HG03175 (cell line): ENCODE results near the gene MTIF2.
"Not testable (repeated sequence)": the region's sequence is repeated elsewhere in the genome, so short reads cannot be mapped to it uniquely, and the experiment has no call there.

ENCODE experiments used
- ATAC-seq: cut with Tn5 transposase; IDR thresholded peaks from one replicate; pipeline ENCODE4 v1.9.1; 2021; ENCODE audit warnings: mild to moderate bottlenecking, moderate library complexity; ENCODE audit not compliant: unreplicated experiment

The MTIF2 gene

GRCh38 chr2:55245411-55245810 lies 23.6 kb downstream of the MTIF2 start:
- no peak for ATAC-seq

DNA sequence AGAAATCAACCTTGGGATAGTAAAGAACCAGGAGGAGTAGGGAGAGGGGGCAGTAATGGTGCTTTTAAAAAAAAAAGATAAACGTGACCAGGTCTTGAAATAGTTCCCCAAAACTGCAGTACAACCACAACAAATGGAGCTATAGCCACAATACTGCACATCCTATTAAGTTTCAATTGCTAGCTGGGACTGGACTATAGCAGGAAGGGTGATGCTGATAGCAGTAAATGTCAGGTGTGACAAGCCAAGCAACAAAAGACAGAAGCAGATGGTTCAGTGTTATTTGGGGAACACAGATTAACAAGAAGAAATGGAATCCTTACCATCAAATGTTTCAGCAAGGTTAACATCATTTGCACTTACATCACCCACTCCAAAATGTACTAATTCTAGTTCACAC lies 26.4 kb downstream of the MTIF2 start:
- ATAC-seq = no peak

DNA sequence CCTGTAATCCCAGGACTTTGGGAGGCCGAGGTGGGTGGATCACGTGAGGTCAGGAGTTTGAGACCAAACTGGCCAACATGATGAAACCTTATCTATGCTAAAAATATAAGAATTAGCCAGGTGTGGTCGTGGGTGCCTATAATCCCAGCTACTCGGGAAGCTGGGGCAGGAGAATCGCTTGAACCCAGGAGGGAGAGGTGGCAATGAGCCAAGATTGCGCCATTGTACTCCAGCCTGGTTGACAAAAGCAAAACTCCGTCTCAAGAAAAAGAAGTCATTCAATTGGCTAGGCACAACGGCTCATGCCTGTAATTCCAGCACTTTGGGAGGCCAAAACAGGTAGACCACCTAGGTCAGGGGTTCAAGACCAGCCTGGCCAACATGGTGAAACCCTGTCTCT lies 27.4 kb downstream of the MTIF2 start:
- ATAC-seq = not testable (repeated sequence)

- no peak for ATAC-seq
These were observed 29.3 kb downstream of the MTIF2 start for GRCh38 chr2:55239656-55240222.

GRCh38 chr2:55236992-55237543 lies 32.0 kb downstream of the MTIF2 start:
- no peak for ATAC-seq

- ATAC-seq = no peak
These were observed 33.1 kb downstream of the MTIF2 start for GRCh38 chr2:55235724-55236538.

DNA sequence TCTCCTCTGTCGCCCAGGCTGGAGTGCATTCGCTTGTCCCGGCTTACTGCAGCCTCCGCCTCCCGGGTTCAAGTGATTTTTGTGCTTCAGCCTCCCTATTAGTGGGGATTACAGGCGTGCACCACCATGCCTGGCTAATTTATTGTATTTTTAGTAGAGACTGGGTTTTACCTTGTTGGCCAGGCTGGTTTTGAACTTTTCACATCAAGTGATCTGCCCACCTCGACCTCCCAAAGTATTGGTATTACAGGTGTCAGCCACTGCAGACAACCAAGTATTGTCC lies 35.4 kb downstream of the MTIF2 start:
- ATAC-seq = no peak

- peak; percentile 46 for ATAC-seq
These were observed 36.0 kb downstream of the MTIF2 start for GRCh38 chr2:55232863-55233657.

- ATAC-seq = peak; percentile 81
These were observed 36.8 kb downstream of the MTIF2 start, which contains the start of the genes CLHC1 and RPS27A for GRCh38 chr2:55232084-55232862. Gene CLHC1 (minus strand): TSS chr2:55232293. CDS start chr2:55222411, 9,882 bp downstream. Gene RPS27A (plus strand): TSS chr2:55232688. CDS start chr2:55232825, 137 bp downstream.

DNA sequence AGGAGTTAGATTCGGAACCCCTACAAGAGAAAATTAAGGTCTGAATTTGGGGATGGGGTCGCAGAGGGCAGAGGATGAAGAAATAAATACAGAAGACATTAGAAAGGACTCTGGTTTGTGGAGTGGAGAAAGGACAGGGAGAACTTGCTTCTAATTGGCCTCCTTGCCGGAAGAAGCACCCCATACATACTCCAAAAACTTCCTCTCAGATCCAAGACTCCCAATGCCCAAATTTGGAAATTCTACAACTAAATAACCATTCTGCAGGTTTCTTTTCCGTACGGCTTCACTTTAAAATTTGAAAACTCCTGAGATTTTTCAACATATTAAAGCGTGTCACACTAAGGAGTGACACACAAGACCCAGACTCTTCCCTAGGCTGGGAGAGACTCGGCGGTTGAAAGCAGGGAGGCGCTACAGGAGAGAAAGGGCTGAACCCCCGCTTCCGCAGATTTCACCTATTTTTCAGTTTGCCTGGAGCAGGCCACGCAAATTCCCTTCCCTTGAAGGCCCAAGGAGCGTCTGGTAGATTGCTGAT lies 37.4 kb downstream of the MTIF2 start:
- no peak for ATAC-seq

DNA sequence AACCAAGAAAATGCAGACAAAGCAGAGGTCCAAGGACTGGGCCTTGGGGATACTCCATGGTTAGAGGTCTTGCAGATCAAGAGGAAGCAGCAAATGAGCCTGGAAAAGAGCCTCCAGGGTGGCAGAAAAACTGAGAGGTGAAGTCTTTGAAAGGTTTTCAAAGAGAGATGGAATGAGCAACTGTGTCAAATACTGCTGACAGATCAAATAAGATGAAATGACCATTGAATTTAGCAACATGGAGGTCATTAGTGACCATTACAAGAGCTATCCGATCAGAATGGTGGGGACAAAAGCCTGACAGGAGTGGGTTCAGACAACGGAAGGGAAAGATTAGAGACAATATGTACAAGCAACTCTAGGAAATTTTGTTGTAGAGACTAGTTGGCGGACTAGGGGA lies 38.5 kb downstream of the MTIF2 start:
- ATAC-seq = no peak

DNA sequence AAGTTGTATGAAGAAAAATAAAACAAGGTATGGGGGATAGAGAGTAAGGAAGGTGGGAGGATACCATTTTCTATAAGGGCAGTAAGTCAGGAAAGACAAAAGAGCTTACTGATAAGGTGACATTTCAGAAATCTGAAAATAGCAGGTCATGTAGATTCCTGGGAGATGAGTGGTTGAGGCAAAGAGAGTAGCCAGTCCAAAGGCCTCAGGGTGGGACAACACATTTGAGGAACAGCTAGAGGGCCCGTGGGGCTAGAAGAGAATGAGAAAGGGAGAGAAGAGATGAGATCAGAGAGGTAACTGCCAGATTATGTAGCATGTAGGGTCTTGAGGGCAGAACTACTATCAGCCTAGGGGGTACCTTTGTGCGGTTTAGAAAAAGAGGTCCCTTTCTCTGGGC lies 39.8 kb downstream of the MTIF2 start:
- ATAC-seq = no peak

DNA sequence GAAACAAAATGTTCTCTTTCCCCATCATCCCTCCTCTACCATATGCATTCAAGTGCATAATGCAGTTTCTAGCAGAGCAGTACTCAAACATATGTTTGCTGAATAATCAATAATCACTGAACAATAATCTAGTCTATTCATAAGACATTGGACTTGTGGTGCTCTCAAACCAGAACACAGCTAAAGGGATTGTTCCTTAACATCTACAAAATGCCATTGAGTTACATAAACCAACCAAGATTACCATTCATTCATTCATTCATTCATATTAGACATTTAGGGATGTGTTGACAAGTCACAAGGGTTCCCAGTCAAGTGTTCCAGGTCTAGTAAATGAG lies 40.8 kb downstream of the MTIF2 start:
- ATAC-seq = no peak

GRCh38 chr2:55227437-55228225 lies 41.4 kb downstream of the MTIF2 start:
- not testable (repeated sequence) for ATAC-seq

- no peak for ATAC-seq
These were observed 43.5 kb downstream of the MTIF2 start for GRCh38 chr2:55225481-55226020.

DNA sequence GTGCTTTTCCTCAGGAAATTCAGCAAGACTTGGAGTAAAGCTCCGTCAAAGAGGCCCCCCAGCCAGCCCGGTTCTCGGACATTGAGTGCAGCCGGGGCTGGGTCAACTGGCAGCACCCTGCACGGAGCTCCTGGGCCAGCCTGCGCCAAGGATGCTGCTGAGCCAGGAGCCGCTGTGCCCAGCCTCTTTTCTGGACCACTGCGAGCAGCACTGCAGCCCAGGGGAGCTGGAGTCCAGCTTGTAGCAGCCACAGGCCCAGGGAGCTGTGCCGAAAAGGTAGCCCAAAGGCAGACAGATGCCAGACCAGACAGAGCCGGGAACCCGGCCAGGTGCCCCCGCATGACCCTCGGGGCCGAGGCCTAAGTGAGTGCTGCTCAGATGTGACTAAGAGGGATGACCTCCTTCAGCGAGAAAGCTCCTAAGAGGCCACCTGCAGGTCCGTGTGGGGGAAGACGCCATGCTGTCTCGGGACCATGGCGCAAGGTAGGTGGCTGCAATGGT lies 44.2 kb downstream of the MTIF2 start:
- no peak for ATAC-seq

DNA sequence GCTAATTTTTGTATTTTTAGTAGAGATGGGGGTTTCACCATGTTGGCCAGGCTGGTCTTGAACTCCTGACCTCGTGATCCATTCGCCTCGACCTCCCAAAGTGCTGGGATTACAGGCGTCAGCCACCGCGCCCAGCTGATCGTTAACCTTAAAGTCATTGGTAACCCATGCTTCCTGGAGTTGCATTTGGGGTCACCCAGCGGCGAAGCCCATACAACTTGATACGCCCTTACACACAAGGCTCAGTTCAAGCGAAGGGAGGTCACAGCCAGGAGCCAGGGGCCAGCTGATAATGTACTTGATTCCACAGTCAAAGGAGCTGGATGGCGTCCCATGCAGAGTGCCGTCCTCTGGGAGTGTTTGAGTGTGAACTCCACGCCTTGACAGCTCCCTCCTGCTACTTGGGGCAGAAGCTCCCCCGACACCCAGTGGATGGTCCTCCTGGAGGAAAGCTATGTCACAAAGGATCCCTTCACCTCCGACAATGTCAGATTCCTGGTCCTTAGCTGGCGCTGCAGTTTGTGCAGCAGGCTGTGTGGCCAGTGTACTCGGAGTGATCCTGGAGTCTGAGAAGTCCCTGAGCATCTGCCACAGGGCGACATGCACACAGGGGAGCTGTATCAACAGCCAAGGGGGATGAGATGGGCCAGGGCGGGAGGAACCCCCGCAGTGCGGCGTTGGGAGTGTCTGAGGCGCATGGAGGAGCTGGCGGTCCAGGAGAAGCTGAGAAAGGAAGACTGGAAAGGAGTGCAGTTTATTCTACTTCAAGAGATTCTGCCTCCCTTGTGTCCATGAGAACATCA lies 44.9 kb downstream of the MTIF2 start:
- no peak for ATAC-seq

- no peak for ATAC-seq
These were observed 55.2 kb downstream of the MTIF2 start for GRCh38 chr2:55213822-55214221.

DNA sequence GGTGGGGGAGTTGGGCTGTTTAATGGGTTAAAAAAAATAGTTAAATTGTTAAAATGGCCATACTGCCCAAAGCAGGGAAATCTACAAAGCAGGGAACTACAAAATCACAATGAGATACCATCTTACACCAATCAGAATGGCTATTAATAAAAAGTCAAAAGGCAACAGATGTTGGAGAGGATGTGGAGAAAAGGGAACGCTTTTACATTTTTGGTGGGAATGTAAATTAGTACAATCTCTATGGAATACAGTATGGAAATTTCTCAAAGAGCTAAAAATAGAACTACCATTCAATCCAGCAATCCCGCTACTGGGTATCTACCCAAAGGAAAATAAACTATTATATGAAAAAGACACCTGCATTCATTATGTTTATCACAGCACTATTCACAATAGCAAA lies 64.1 kb downstream of the MTIF2 start:
- no peak for ATAC-seq
